Activated T-cell treated with anti-CD3 and anti-CD28 coated beads, Interleukin-2, amount 50 U/mL, for 72 hours (primary cell): ENCODE data around the gene FOXP1. TPM values are rescaled to one million over a fixed set of nuclear protein-coding genes. Genes with fewer than 3 reads are reported as not detected.
A peak's percentile ranks its signal among the peaks of the same experiment; 100 is the strongest.

Experiments used
- ATAC-seq, 2 donors: fragments of 150-1000 bp; cut with Tn5 transposase; replicated peaks in 1 of 2; 2 replicates each; pipeline ENCODE4 v1.10.0; 2021; ENCODE audit warnings: moderate library complexity in 2 of 2, mild to moderate bottlenecking in 1 of 2
- DNase-seq, 2 donors: peaks; one replicate each; pipeline ENCODE4 v3.0.0; 2021 to 2022; ENCODE audit warnings: mixed read lengths in 1 of 2
- H3K27ac Mint-ChIP-seq: one replicate; pipeline ENCODE4 v1.8.0; 2022; ENCODE audit warnings: mild to moderate bottlenecking, moderate library complexity, mixed read lengths
- H3K27me3 Mint-ChIP-seq: one replicate; pipeline ENCODE4 v1.8.0; 2022; ENCODE audit warnings: low read depth, mixed read lengths
- H3K36me3 Mint-ChIP-seq, 2 donors: one replicate each; pipeline ENCODE4 v1.8.0; 2022; ENCODE audit warnings: mixed read lengths in 2 of 2, mild to moderate bottlenecking in 1 of 2; ENCODE audit not compliant: insufficient read depth in 2 of 2
- H3K4me1 Mint-ChIP-seq: one replicate; pipeline ENCODE4 v1.8.0; 2022; ENCODE audit warnings: low read depth, mixed read lengths
- H3K4me3 Mint-ChIP-seq, 2 donors: one replicate each; pipeline ENCODE4 v1.8.0; 2022; ENCODE audit warnings: mild to moderate bottlenecking in 2 of 2, mixed read lengths in 2 of 2, moderate library complexity in 2 of 2
- H3K9me3 Mint-ChIP-seq, 2 donors: one replicate each; pipeline ENCODE4 v1.8.0; 2022; ENCODE audit warnings: mixed read lengths in 2 of 2
- total RNA-seq, 2 donors: library from RNA; stranded (reverse); gene quantifications; one replicate each; pipeline ENCODE4 v1.2.3, GENCODE V29; 2022

The FOXP1 gene
- total RNA-seq, 2 donors from 2014 or later = 124 to 156 TPM

- DNase-seq = no peak
- no peak for ATAC-seq
- Mint-ChIP-seq H3K4me3 (no peak overlapping the region), H3K27ac (no peak overlapping the region), H3K36me3 (peaks cover 0 to 6% of the 10 kb centered on the region in 2 donors), H3K9me3 (peaks cover 0 to 2% of the 10 kb centered on the region in 2 donors), H3K27me3 (no peaks in the 10 kb centered on the region), H3K4me1 (peaks cover 75% of the 10 kb centered on the region)
These were observed 82.8 kb downstream of the FOXP1 start for GRCh38 chr3:71500696-71501095.

GRCh38 chr3:71499227-71499876 is 84.2 kb downstream of the FOXP1 start:
- H3K27ac Mint-ChIP-seq = no peak overlapping the region
- no peak overlapping the region for H3K4me3 Mint-ChIP-seq
- H3K27me3 Mint-ChIP-seq = no peaks in the 10 kb centered on the region
- H3K36me3 Mint-ChIP-seq = peaks cover 2 to 6% of the 10 kb centered on the region in 2 donors
- H3K4me1 Mint-ChIP-seq = peaks cover 85% of the 10 kb centered on the region
- ATAC-seq = no peak
- peaks cover 0 to 2% of the 10 kb centered on the region in 2 donors for H3K9me3 Mint-ChIP-seq
- DNase-seq = no peak

DNA sequence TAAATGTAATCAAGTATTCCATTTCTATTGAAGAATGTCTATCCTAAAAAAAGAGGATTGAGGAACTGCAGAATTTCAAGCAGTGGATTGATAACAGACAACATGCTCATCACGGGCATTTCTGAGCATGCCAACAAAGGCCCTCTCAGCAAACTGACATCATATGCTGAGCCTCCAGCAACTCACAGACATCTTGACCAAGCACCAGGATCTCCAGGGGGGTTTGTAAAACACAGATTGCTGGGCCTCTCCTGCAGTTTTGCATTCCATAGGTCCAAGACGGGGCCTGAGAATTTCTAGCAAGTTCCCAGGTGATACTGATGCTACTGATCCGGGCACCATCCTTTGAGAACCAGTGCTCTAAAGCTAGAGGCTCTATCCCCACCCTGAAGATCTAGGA is 85.0 kb downstream of the FOXP1 start:
- H3K27me3 Mint-ChIP-seq = no peaks in the 10 kb centered on the region
- ATAC-seq (no peak), DNase-seq (no peak)
- H3K9me3 Mint-ChIP-seq = peaks cover 0 to 2% of the 10 kb centered on the region in 2 donors
- H3K27ac Mint-ChIP-seq = no peak overlapping the region
- peaks cover 2 to 6% of the 10 kb centered on the region in 2 donors for H3K36me3 Mint-ChIP-seq
- H3K4me1 Mint-ChIP-seq = peaks cover 83% of the 10 kb centered on the region
- H3K4me3 Mint-ChIP-seq = no peak overlapping the region

- Mint-ChIP-seq H3K27ac (no peak overlapping the region), H3K27me3 (no peaks in the 10 kb centered on the region), H3K4me3 (no peak overlapping the region), H3K4me1 (peaks cover 83% of the 10 kb centered on the region), H3K36me3 (peaks cover 2 to 6% of the 10 kb centered on the region in 2 donors), H3K9me3 (peaks cover 0 to 2% of the 10 kb centered on the region in 2 donors)
- DNase-seq (no peak), ATAC-seq (no peak)
These were observed 85.5 kb downstream of the FOXP1 start for GRCh38 chr3:71497971-71498444.

DNA sequence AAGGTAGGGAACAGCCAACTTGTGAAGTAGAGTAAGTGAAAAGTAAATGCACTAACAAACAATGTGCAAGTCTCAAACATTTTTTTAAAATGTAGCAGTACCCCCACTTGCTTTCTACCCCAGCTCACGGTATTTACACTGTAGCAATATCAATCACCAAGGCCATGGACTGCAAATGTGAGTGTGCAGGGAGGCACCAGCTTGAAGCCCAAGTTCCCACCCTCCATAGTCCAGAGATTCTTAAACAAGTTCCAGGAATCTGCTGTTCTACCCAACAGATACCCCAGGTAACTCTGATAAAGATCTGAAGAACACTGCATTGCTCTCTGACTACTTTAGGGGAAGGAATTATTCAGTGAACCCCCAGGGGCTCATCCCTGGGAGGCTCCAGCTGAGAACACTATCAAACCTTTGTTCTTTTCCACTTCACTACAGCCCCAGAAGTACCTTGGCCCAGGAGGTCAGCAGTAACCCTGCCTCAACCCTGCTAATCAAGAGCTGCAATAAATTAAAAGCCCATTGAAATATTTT is 86.1 kb downstream of the FOXP1 start:
- H3K27me3 Mint-ChIP-seq = no peaks in the 10 kb centered on the region
- no peak for DNase-seq
- H3K36me3 Mint-ChIP-seq = peaks cover 4 to 12% of the 10 kb centered on the region in 2 donors
- peaks cover under 1 to 4% of the 10 kb centered on the region in 2 donors for H3K9me3 Mint-ChIP-seq
- H3K27ac Mint-ChIP-seq = no peak overlapping the region
- H3K4me1 Mint-ChIP-seq = peaks cover 83% of the 10 kb centered on the region
- H3K4me3 Mint-ChIP-seq = no peak overlapping the region
- no peak for ATAC-seq

DNA sequence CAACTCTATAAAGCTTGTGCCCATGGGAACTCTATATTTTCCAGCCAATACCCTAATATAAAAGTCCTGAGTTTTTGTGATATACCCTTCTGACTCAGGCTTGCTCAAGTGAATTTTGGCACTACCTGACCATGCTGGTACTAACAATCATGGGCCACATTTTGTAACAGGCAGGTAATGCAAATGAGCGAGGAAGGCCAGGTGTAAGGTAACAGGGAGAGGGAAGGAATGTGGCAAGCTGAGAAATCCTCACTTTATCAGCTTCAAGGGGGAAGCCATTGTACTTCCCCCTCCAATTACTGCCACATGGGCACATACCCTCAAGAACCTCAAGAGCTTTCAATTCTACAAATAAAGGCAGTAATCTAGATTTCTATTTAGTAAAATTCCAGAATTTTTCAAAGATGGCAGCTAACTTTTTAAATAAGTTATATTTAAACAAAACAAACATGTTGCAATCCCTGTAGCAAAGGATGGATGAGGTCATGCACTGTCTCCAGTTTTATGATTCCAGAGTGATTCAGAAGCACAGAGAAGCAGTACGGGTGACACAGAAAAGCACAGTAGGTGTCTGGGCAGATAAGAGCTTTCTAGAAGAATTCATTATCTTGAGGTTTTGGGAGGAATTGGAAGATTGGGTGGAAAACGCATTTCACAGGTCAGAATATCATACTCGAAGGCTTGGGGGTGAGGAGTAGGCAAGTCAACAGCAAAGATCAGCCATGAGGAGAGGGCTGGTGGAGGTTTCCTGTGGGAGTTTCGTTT is 87.6 kb downstream of the FOXP1 start:
- Mint-ChIP-seq H3K4me3 (peak overlapping the region; percentile 76), H3K4me1 (peaks cover 90% of the 10 kb centered on the region), H3K36me3 (peaks cover 12 to 21% of the 10 kb centered on the region in 2 donors), H3K27me3 (no peaks in the 10 kb centered on the region), H3K9me3 (peaks cover 1 to 11% of the 10 kb centered on the region in 2 donors), H3K27ac (peak overlapping the region; percentile 51)
- DNase-seq (peak; percentile 40 to 53), ATAC-seq (peak; percentile 72 to 74)

DNA sequence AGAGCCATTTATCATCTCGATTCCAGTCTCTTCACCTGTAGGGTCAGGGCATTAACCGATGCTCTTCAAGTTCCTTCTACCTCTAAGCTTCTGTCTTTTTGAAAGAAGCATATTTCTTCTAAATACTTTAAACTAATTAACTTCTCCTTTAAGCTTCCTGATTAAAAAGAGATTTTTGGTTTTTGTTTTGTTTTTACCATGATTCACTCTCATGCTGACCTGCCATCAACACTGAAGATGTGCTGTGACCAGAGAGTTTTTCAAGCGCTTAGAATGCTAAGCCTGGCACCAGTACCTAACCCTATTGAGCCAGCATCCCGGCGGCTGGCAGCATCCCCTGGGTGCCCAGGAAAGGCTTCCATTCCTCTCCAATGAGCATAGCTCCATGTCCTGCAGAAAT is 89.3 kb downstream of the FOXP1 start:
- ATAC-seq (no peak), DNase-seq (no peak)
- peak overlapping the region; percentile 81 for H3K27ac Mint-ChIP-seq
- no peaks in the 10 kb centered on the region for H3K27me3 Mint-ChIP-seq
- H3K4me1 Mint-ChIP-seq = peaks cover 93% of the 10 kb centered on the region
- H3K36me3 Mint-ChIP-seq = peaks cover 15 to 21% of the 10 kb centered on the region in 2 donors
- peak overlapping the region; percentile 68 to 73 for H3K4me3 Mint-ChIP-seq
- H3K9me3 Mint-ChIP-seq = peaks cover 1 to 8% of the 10 kb centered on the region in 2 donors

GRCh38 chr3:71492974-71493771 is 90.4 kb downstream of the FOXP1 start:
- Mint-ChIP-seq H3K4me3 (peak overlapping the region; percentile 72 to 91), H3K4me1 (peaks cover 94% of the 10 kb centered on the region), H3K36me3 (peaks cover 15 to 21% of the 10 kb centered on the region in 2 donors), H3K9me3 (peaks cover 1 to 8% of the 10 kb centered on the region in 2 donors), H3K27me3 (no peaks in the 10 kb centered on the region), H3K27ac (peak overlapping the region; percentile 95)
- ATAC-seq = peak; percentile 53 to 58
- DNase-seq = peak in 1 of 2 donors; percentile 28

- DNase-seq (no peak), ATAC-seq (no peak)
- Mint-ChIP-seq H3K27ac (peak overlapping the region; percentile 95), H3K4me1 (peaks cover 94% of the 10 kb centered on the region), H3K4me3 (peak overlapping the region; percentile 72 to 91), H3K9me3 (peaks cover 1 to 8% of the 10 kb centered on the region in 2 donors), H3K36me3 (peaks cover 15 to 21% of the 10 kb centered on the region in 2 donors), H3K27me3 (no peaks in the 10 kb centered on the region)
These were observed 91.0 kb downstream of the FOXP1 start for GRCh38 chr3:71492566-71492965.

DNA sequence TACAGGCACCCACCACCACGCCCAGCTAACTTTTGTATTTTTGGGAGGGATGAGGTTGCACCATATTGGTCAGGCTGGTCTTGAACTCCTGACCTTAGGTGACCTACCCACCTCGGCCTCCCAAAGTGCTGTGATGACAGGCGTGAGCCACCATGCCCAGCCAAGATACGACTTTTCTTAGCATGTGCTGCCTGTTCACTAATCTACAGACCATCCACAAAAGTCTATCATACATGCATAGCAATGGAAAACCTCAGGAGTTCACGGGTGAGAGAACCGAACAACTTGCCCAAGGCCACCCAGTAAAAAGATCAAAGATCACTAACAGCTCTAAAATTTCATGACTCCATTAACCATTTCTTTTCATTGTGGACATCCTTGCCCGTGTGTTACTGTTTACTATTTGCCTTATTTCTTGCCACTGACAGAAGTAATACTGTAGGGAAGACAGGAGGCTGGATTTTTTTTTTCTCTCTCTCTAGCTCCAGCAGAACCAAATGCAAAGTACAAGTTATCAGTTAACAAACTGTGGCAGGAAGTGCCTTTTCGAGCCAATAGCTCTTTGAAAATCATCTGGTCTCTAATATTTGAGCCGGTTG is 92.3 kb downstream of the FOXP1 start:
- H3K4me3 Mint-ChIP-seq = peak overlapping the region; percentile 44 to 45

DNA sequence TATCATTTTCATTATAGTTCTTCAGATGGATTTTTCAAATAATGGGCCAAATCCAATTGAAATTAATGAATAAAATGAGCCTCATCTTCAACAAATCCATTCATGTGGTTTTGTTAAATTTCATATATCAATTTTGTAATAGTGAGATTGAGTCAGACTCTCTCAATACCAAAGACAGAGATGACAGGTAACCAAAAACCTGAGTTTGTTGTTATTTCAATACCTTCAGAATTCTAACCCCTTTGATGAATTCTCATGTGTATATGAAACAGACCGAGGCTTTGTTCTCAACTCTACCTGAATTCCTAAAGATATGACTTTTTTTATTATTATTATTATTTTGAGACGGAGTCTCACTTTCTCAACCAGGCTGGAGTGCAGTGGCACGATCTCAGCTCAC is 92.8 kb downstream of the FOXP1 start:
- ATAC-seq (peak; percentile 22 to 35), DNase-seq (no peak)
- no peaks in the 10 kb centered on the region for H3K27me3 Mint-ChIP-seq
- no peak overlapping the region for H3K27ac Mint-ChIP-seq
- peaks cover 15 to 19% of the 10 kb centered on the region in 2 donors for H3K36me3 Mint-ChIP-seq
- no peak overlapping the region for H3K4me3 Mint-ChIP-seq
- peaks cover 1 to 8% of the 10 kb centered on the region in 2 donors for H3K9me3 Mint-ChIP-seq
- H3K4me1 Mint-ChIP-seq = peaks cover 94% of the 10 kb centered on the region

More for the DNA sequence above, 92.3 kb downstream of the FOXP1 start:
- H3K27ac Mint-ChIP-seq = peak overlapping the region; percentile 39
- no peaks in the 10 kb centered on the region for H3K27me3 Mint-ChIP-seq
- DNase-seq (no peak), ATAC-seq (no peak)
- peaks cover 94% of the 10 kb centered on the region for H3K4me1 Mint-ChIP-seq
- peaks cover 15 to 21% of the 10 kb centered on the region in 2 donors for H3K36me3 Mint-ChIP-seq
- H3K9me3 Mint-ChIP-seq = peaks cover 1 to 8% of the 10 kb centered on the region in 2 donors

- peak; percentile 57 to 65 for ATAC-seq
- Mint-ChIP-seq H3K36me3 (peaks cover 14 to 19% of the 10 kb centered on the region in 2 donors), H3K27ac (peak overlapping the region; percentile 66)
These were observed 94.2 kb downstream of the FOXP1 start for GRCh38 chr3:71489315-71489761.

More at GRCh38 chr3:71489315-71489761, 94.2 kb downstream of the FOXP1 start:
- peaks cover 1 to 8% of the 10 kb centered on the region in 2 donors for H3K9me3 Mint-ChIP-seq
- peak; percentile 28 to 34 for DNase-seq
- peaks cover 94% of the 10 kb centered on the region for H3K4me1 Mint-ChIP-seq
- no peaks in the 10 kb centered on the region for H3K27me3 Mint-ChIP-seq
- H3K4me3 Mint-ChIP-seq = peak overlapping the region; percentile 81 to 85
